OCI-LY7 (cell line): ENCODE measurements around the gene LYRM4. TPM values are rescaled to one million over a fixed set of nuclear protein-coding genes. Genes with fewer than 3 reads are reported as not detected.

ENCODE experiments used
- BruUV-seq: library from RNA; stranded (reverse); fragments of 400-500 nt; replicated peaks from 2 replicates; lab custom pipeline; 2021; lab: Mats Ljungman, UMichigan
- CTCF ChIA-PET: fragments of 300-600 bp; sonication (Branson Sonifier 250); formaldehyde crosslinking; loops from one replicate; lab custom pipeline; 2022; ENCODE audit warnings: antibody characterized with exemption; ENCODE audit not compliant: unreplicated experiment; lab: Charles Lee
- POLR2A ChIA-PET: fragments of 300-600 bp; sonication (Branson Sonifier 250); formaldehyde crosslinking; loops from one replicate; lab custom pipeline; 2022; ENCODE audit warnings: antibody characterized with exemption; lab: Charles Lee
- DNase-seq: peaks from one replicate; pipeline ENCODE4 v3.0.0-alpha.2; 2015; ENCODE audit warnings: low spot score
- H2AFZ ChIP-seq: fragments of 200-600 bp; sonication (generic), shearing (Covaris generic); 2 replicates; pipeline ENCODE4 v1.6.1; 2014; ENCODE audit warnings: mild to moderate bottlenecking, antibody characterized with exemption, low read length, moderate library complexity
- H3K27ac ChIP-seq: fragments of 200-600 bp; sonication (generic); 2 replicates; pipeline ENCODE4 v1.5.1; 2014; ENCODE audit warnings: mixed run types, low read depth, mild to moderate bottlenecking, moderate library complexity, low read length, inconsistent platforms; ENCODE audit not compliant: poor library complexity, severe bottlenecking
- H3K36me3 ChIP-seq: fragments of 200-600 bp; sonication (generic); 2 replicates; pipeline ENCODE4 v1.6.1; 2014; ENCODE audit warnings: mild to moderate bottlenecking, antibody characterized with exemption, low read length, moderate library complexity, mixed read lengths; ENCODE audit not compliant: insufficient read depth
- H3K4me1 ChIP-seq: fragments of 200-600 bp; sonication (generic); 2 replicates; pipeline ENCODE4 v1.5.1; 2014; ENCODE audit warnings: mild to moderate bottlenecking, low read length; ENCODE audit not compliant: insufficient read depth, poor library complexity, severe bottlenecking
- H3K4me2 ChIP-seq: fragments of 200-600 bp; sonication (generic); 2 replicates; pipeline ENCODE4 v1.6.1; 2014; ENCODE audit warnings: mild to moderate bottlenecking, low read length
- H3K4me3 ChIP-seq: fragments of 200-600 bp; sonication (generic); 2 replicates; pipeline ENCODE4 v1.5.1; 2014; ENCODE audit warnings: mild to moderate bottlenecking, low read depth, low read length; ENCODE audit not compliant: poor library complexity, severe bottlenecking
- H3K79me2 ChIP-seq: fragments of 200-600 bp; sonication (generic); 2 replicates; pipeline ENCODE4 v1.6.1; 2016; ENCODE audit warnings: low read depth, mild to moderate bottlenecking, low read length, moderate library complexity, mixed read lengths; ENCODE audit not compliant: insufficient read depth
- H3K9me2 ChIP-seq: fragments of 200-600 bp; sonication (generic); 2 replicates; pipeline ENCODE4 v1.6.1; 2016; ENCODE audit warnings: mild to moderate bottlenecking, low read length, mixed read lengths; ENCODE audit not compliant: insufficient read depth
- H3K9me3 ChIP-seq: fragments of 200-600 bp; sonication (generic); 2 replicates; pipeline ENCODE4 v1.6.1; 2014; ENCODE audit warnings: mild to moderate bottlenecking, mixed run types, low read length, mixed read lengths
- H4K20me1 ChIP-seq: fragments of 200-600 bp; sonication (generic); 2 replicates; pipeline ENCODE4 v1.6.1; 2014; ENCODE audit warnings: mild to moderate bottlenecking, antibody characterized with exemption, low read length, moderate library complexity, mixed read lengths; ENCODE audit not compliant: insufficient read depth
- CTCF ChIP-seq: fragments of 200-600 bp; sonication (generic); conservative IDR thresholded peaks from 2 replicates; pipeline ENCODE4 v1.5.1; 2014; ENCODE audit warnings: mild to moderate bottlenecking, antibody characterized with exemption, low read length, moderate library complexity, mixed read lengths
- EZH2phosphoT487 ChIP-seq: fragments of 200-600 bp; sonication (generic); IDR thresholded peaks from 2 replicates; pipeline ENCODE4 v1.6.1; 2018; ENCODE audit warnings: low read depth, borderline replicate concordance, mild to moderate bottlenecking, mixed run types, antibody characterized with exemption, low read length, moderate library complexity, mixed read lengths
- intact Hi-C: fragments of 100-400 bp; cut with micrococcal nuclease; formaldehyde crosslinking; loops from one replicate; pipeline ENCODE4 v1.10.0; 2022; ENCODE audit not compliant: unreplicated experiment
- total RNA-seq, 2 experiments: library from RNA; depleted of rRNA in 1 of 2; stranded (reverse); fragments of >200 nt in 1 of 2; shearing (Covaris generic) in 1 of 2; gene quantifications; 2 replicates each; pipeline ENCODE4 v1.2.3, GENCODE V29; 2014 to 2022

Gene LYRM4
- total RNA-seq, 2 experiments from 2014 or later = 19.6 to 34.3 TPM

- Histone ChIP-seq H3K4me1 (no peaks in the 10 kb centered on the region), H3K4me3 (no peak overlapping the region), H3K27ac (no peak overlapping the region), H4K20me1 (no peaks in the 10 kb centered on the region), H3K36me3 (no peaks in the 10 kb centered on the region), H3K9me3 (no peaks in the 10 kb centered on the region), H3K4me2 (no peak overlapping the region), H3K79me2 (no peaks in the 10 kb centered on the region), H2AFZ (no peak overlapping the region), H3K9me2 (no peaks in the 10 kb centered on the region)
- no TSS peak for BruUV-seq
- POLR2A ChIA-PET = interaction anchor here (0.6 to 0.7 kb wide), 2 partner anchors 1642 to 1738 kb away, joined by 4 to 5 read pairs; no protein-coding TSS in a partner anchor
- no peak for TF ChIP-seq EZH2phosphoT487
- no peak for TF ChIP-seq CTCF
- DNase-seq = no peak
- intact Hi-C loops = no loop called here
- CTCF ChIA-PET = no interaction called here
Measured at GRCh38 chr6:5158180-5158579, 102.6 kb downstream of the LYRM4 start.

DNA sequence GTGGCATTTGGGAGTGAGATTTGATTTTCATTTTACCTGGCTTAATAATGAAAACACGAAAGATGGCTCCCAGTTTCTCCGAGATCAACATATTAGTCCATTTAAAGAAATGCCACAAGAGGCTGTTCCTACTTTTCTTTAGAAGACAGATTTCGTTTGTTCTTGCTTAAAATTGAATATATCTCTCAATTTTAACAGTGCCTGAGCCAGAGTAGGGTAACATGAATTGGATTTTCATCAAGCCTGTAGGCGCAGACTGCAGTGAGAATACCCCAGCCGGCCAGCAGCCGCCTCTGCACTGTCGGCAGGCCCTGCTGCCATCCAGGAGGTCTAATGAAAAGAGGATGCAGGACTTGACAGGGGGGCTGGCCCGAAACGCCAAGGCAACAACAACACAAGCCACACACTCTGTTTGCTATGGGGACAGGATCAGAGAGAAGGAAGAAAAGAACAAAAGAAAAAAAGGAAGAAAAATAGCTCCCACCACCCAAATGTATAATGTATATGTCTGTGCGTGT, 103.1 kb downstream of the LYRM4 start:
- ChIA-PET POLR2A (interaction anchor here (0.6 kb wide), 1 partner anchor 1738 kb away, joined by 4 read pairs; no protein-coding TSS in a partner anchor), CTCF (no interaction called here)
- Histone ChIP-seq H3K36me3 (no peaks in the 10 kb centered on the region), H3K4me3 (no peak overlapping the region), H3K4me1 (no peaks in the 10 kb centered on the region), H3K4me2 (no peak overlapping the region), H4K20me1 (no peaks in the 10 kb centered on the region), H3K9me2 (no peaks in the 10 kb centered on the region), H3K27ac (no peak overlapping the region), H3K9me3 (no peaks in the 10 kb centered on the region), H2AFZ (no peak overlapping the region), H3K79me2 (no peaks in the 10 kb centered on the region)
- no TSS peak for BruUV-seq
- intact Hi-C loops = no loop called here
- no peak for DNase-seq
- TF ChIP-seq EZH2phosphoT487 (no peak), CTCF (no peak)

GRCh38 chr6:5156627-5157026, 104.1 kb downstream of the LYRM4 start:
- intact Hi-C loops = no loop called here
- H3K79me2 ChIP-seq = no peaks in the 10 kb centered on the region
- POLR2A ChIA-PET = interaction anchor here (1.0 kb wide), 1 partner anchor 16 kb away, joined by 3 read pairs; no protein-coding TSS in a partner anchor
- no TSS peak for BruUV-seq
- H3K4me1 ChIP-seq = no peaks in the 10 kb centered on the region
- H4K20me1 ChIP-seq = no peaks in the 10 kb centered on the region
- no peaks in the 10 kb centered on the region for H3K9me3 ChIP-seq
- no peak overlapping the region for H3K27ac ChIP-seq
- H3K4me2 ChIP-seq = no peak overlapping the region
- H3K9me2 ChIP-seq = no peaks in the 10 kb centered on the region
- no peak for DNase-seq
- no peak overlapping the region for H2AFZ ChIP-seq
- no peak for TF ChIP-seq EZH2phosphoT487
- TF ChIP-seq CTCF = no peak
- no peak overlapping the region for H3K4me3 ChIP-seq
- CTCF ChIA-PET = no interaction called here
- no peaks in the 10 kb centered on the region for H3K36me3 ChIP-seq
